WERI-Rb-1 (cell line): ENCODE measurements around the gene RPGRIP1L.

Source experiments
- DNase-seq: peaks from one replicate; pipeline ENCODE4 v3.0.0-alpha.2; 2020
- H3K27ac ChIP-seq: fragments of 250-450 bp; sonication (Bioruptor Pico); 2 replicates; pipeline ENCODE4 v1.5.1; 2020; ENCODE audit warnings: mild to moderate bottlenecking, moderate library complexity
- H3K27me3 ChIP-seq: fragments of 250-450 bp; sonication (Bioruptor Pico); 2 replicates; pipeline ENCODE4 v1.5.1; 2021; ENCODE audit warnings: mild to moderate bottlenecking, low read depth, moderate library complexity; ENCODE audit not compliant: insufficient read depth, severe bottlenecking
- H3K36me3 ChIP-seq: fragments of 250-450 bp; sonication (Bioruptor Pico); 2 replicates; pipeline ENCODE4 v1.5.1; 2020; ENCODE audit warnings: mild to moderate bottlenecking, moderate library complexity
- H3K4me3 ChIP-seq: 2 replicates; pipeline ENCODE4 v1.5.1; 2011; ENCODE audit warnings: low read depth, mild to moderate bottlenecking, control low read depth, low read length
- H3K9me3 ChIP-seq: fragments of 250-450 bp; sonication (Bioruptor Pico); 2 replicates; pipeline ENCODE4 v1.5.1; 2021; ENCODE audit warnings: mild to moderate bottlenecking, moderate library complexity; ENCODE audit not compliant: severe bottlenecking
- TF ChIP-seq, protein P1 (sequence below): IDR thresholded peaks from 2 replicates; pipeline ENCODE4 v1.5.1; 2011; ENCODE audit warnings: low read depth, mild to moderate bottlenecking, control low read depth, inconsistent platforms, low read length

RPGRIP1L gene

DNA sequence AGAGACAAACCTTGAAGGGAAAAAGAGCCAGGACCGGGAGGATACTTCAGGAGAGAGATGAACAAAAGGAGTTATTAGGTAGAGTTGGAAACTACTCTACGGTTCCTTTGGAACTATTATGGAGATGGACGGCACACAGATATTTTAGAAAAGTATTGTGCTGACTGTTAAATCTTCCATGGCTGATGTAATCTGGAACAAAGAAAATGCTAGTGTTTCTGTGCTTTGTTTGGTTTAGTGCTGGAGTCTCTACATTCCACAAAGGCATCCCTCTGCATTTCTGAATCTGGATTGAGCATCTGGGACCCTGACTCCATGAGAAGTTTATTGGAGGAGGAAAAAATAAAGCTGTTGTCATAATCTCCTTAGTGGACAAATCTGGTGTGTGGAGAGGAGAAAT lies 57.2 kb downstream of the RPGRIP1L start:
- Histone ChIP-seq H3K4me3 (no peak overlapping the region), H3K27ac (no peak overlapping the region), H3K9me3 (no peaks in the 10 kb centered on the region), H3K36me3 (no peaks in the 10 kb centered on the region), H3K27me3 (no peaks in the 10 kb centered on the region)
- TF ChIP-seq, protein P1, sequence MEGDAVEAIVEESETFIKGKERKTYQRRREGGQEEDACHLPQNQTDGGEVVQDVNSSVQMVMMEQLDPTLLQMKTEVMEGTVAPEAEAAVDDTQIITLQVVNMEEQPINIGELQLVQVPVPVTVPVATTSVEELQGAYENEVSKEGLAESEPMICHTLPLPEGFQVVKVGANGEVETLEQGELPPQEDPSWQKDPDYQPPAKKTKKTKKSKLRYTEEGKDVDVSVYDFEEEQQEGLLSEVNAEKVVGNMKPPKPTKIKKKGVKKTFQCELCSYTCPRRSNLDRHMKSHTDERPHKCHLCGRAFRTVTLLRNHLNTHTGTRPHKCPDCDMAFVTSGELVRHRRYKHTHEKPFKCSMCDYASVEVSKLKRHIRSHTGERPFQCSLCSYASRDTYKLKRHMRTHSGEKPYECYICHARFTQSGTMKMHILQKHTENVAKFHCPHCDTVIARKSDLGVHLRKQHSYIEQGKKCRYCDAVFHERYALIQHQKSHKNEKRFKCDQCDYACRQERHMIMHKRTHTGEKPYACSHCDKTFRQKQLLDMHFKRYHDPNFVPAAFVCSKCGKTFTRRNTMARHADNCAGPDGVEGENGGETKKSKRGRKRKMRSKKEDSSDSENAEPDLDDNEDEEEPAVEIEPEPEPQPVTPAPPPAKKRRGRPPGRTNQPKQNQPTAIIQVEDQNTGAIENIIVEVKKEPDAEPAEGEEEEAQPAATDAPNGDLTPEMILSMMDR = no peak
- DNase-seq = no peak

DNA sequence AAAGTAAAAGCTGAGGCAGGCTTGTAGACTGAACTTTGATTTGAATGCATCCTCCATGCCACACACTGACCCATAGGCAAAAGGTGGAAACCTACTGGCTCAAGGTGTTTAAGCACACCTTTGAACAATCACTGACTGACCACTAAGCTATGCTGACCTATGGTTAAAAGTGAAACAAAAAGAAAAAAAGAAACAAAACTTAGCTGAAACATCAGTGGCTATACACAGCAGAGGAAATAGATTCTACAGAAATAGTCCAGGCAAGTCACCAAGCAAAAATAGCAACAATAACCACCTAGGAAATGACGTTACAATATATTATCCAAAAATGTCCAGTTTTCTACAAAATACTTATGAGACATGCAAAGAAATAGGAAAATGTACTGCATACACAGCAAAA lies 60.2 kb downstream of the RPGRIP1L start:
- H3K36me3 ChIP-seq = no peaks in the 10 kb centered on the region; the same call in none of the 2 replicates
- no peaks in the 10 kb centered on the region for H3K9me3 ChIP-seq
- H3K27ac ChIP-seq = no peak overlapping the region
- no peak for DNase-seq
- H3K4me3 ChIP-seq = no peak overlapping the region
- H3K27me3 ChIP-seq = no peaks in the 10 kb centered on the region
- TF ChIP-seq, protein P1 = no peak

DNA sequence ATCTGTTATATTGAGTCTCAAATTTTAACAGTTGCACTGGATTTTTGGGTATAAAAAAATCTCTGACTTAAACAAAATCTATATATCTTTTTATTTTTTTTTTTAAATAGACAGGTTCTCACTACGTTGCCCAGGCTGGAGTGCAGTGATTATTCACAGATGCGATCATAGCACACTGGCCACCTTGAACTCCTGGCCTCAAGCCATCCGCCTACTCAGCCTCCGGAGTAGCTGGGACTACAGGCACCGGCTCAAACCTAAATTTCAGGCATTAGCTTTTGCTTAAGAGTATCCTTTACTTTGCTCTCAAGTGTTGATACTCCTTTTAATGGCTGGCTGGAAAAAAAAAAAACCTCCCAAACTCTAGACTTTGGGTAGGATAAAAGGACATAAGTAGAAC lies 61.6 kb downstream of the RPGRIP1L start:
- no peak for DNase-seq
- no peaks in the 10 kb centered on the region; the same call in none of the 2 replicates for H3K36me3 ChIP-seq
- H3K9me3 ChIP-seq = no peaks in the 10 kb centered on the region
- H3K4me3 ChIP-seq = no peak overlapping the region
- H3K27ac ChIP-seq = no peak overlapping the region
- H3K27me3 ChIP-seq = no peaks in the 10 kb centered on the region
- TF ChIP-seq, protein P1 = no peak

DNA sequence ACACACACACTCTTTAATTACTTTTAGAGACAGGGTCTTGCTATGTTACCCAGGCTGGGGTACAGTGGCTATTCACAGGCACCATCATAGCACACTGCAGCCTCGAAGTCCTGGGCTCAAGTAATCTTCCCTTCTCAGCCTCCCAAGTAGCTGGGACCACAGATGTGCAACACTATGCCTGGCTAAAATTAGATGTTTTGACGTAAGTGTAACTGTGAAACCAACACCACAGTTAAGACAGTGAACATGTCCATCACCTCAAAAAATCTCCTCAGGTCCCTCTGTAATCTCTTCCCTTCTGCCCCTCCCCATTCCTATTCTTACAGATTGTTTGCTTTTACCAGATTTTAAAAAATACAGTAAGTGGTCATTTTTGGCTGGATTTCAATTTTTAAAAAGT lies 66.7 kb downstream of the RPGRIP1L start:
- no peak for DNase-seq
- no peaks in the 10 kb centered on the region for H3K9me3 ChIP-seq
- no peaks in the 10 kb centered on the region for H3K27me3 ChIP-seq
- H3K36me3 ChIP-seq = peaks cover 2% of the 10 kb centered on the region
- TF ChIP-seq, protein P1 = no peak
- no peak overlapping the region for H3K27ac ChIP-seq
- no peak overlapping the region for H3K4me3 ChIP-seq

DNA sequence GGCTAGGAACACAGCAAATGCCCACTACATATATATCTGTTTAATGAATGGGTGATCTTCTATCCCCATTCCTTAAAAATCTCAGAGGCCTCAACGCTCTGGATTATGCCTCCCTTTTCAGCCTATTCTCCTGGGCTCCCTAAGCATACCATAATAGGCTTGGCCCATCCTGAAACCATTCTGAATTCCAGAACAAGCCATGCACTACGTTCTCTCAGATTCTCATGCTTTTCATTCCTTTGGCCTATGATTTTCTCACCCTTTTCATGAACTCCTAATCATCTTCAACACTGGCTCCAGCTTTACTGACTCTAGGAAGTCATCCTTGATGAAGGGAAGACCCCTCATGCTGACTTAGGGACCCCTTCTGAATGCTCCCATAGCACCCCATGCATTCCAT lies 71.1 kb downstream of the RPGRIP1L start:
- DNase-seq = no peak
- Histone ChIP-seq H3K9me3 (no peaks in the 10 kb centered on the region), H3K36me3 (peaks cover 2% of the 10 kb centered on the region), H3K27ac (no peak overlapping the region), H3K27me3 (no peaks in the 10 kb centered on the region), H3K4me3 (no peak overlapping the region)
- TF ChIP-seq, protein P1 = no peak
